ENCODE measurements around the gene LRRC18. TPM values are rescaled to one million over a fixed set of nuclear protein-coding genes. Genes with fewer than 3 reads are reported as not detected.

Gene LRRC18
- total RNA-seq, 1 experiment from 2014 or later = not detected

DNA sequence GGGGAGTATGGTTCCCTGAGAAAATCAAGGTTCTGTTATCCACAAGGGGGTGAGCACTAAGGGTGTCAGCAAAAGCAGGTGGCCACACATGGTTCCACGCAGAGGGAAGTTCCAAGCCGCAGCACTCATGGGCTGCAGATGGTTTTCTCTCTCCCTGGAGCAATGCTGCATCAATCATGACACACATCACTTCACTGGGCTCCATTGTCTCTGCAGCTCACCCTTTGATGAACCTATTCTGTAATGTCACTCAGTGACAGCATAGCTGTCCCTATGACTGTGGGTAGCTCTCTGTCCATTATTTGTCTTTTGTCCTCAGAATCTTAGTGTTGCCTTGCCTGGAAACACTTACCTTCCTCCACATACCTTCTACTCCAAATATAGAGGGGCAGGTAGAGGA lies 34.8 kb downstream of the LRRC18 start:
- Histone ChIP-seq H2BK20ac (ENCODE audit: low read depth, low read length, poor library complexity, severe bottlenecking) (no peak overlapping the region), H2AFZ (ENCODE audit: low read length) (no peak overlapping the region), H3K18ac (ENCODE audit: insufficient read length, low read depth, low read length) (no peak overlapping the region), H3K79me1 (ENCODE audit: insufficient read depth, low read depth, low read length, poor library complexity, severe bottlenecking) (no peaks in the 10 kb centered on the region), H2BK15ac (ENCODE audit: low read depth, low read length) (no peak overlapping the region), H3K9ac (ENCODE audit: extremely low read depth, insufficient read length, low read length) (no peak overlapping the region), H3K4me2 (ENCODE audit: insufficient read depth, insufficient read length, low read length) (no peak overlapping the region), H3K14ac (ENCODE audit: insufficient read depth, low read length) (no peak overlapping the region), H4K5ac (ENCODE audit: insufficient read length, low read depth, low read length) (no peak overlapping the region), H4K91ac (ENCODE audit: insufficient read length, low read depth, low read length) (no peak overlapping the region), H3K27ac (ENCODE audit: insufficient read length, low read depth, low read length) (no peak overlapping the region), H3K4me1 (ENCODE audit: insufficient read depth, low read length) (no peaks in the 10 kb centered on the region), H3T11ph (ENCODE audit: low read length) (no peak overlapping the region), H2BK5ac (ENCODE audit: insufficient read length, low read length) (no peak overlapping the region), H2BK120ac (ENCODE audit: low read depth, low read length, poor library complexity, severe bottlenecking) (no peak overlapping the region), H3K23ac (ENCODE audit: insufficient read length, low read depth, low read length) (no peak overlapping the region), H4K8ac (replicated peaks; ENCODE audit: insufficient read length, low read depth, low read length) (no peak overlapping the region), H3K4ac (ENCODE audit: low read depth, low read length) (no peak overlapping the region), H3K79me2 (ENCODE audit: insufficient read depth, low read length) (no peaks in the 10 kb centered on the region), H3K56ac (ENCODE audit: insufficient read length, low read depth, low read length) (no peak overlapping the region), H3K27me3 (ENCODE audit: insufficient read depth, low read length) (no peaks in the 10 kb centered on the region), H3K23me2 (ENCODE audit: insufficient read length, low read depth, low read length, poor library complexity, severe bottlenecking) (no peaks in the 10 kb centered on the region), H2AK5ac (ENCODE audit: insufficient read length, low read length) (no peak overlapping the region), H4K20me1 (ENCODE audit: control insufficient read depth, insufficient read depth, insufficient read length) (no peaks in the 10 kb centered on the region), H2BK12ac (ENCODE audit: insufficient read length, low read depth, low read length) (no peak overlapping the region), H3K9me3 (ENCODE audit: control insufficient read depth, low read depth, low read length) (no peaks in the 10 kb centered on the region)
- no peaks in the 10 kb centered on the region; the same call in 1 of the 2 replicates for H3K27me3 Mint-ChIP-seq (ENCODE audit: low read depth)
- no peak for TF ChIP-seq CTCF (conservative IDR thresholded peaks at IDR 0.05)
- H3K4me1 Mint-ChIP-seq = peaks cover 8 to 9% of the 10 kb centered on the region in 2 experiments; a peak in 3 of 4 replicates
- no CpG with 5 or more reads among the region's 2 CpGs for WGBS (ENCODE audit: extremely low coverage, insufficient read length, low lambda C conversion rate)
- DNase-seq = no peak
- no peak overlapping the region for H3K27ac Mint-ChIP-seq
- no peaks in the 10 kb centered on the region for H3K36me3 Mint-ChIP-seq (ENCODE audit: insufficient read depth in 1 of 3, low read depth in 3 of 3)
- no peak overlapping the region for H3K4me3 Mint-ChIP-seq
- H3K9me3 Mint-ChIP-seq = no peaks in the 10 kb centered on the region; a peak in 1 of 5 replicates

Data from H9 (cell line).